GM12878 (cell line): ENCODE data around the gene ADGRA3.

Experiments used
- BCL3 ChIP-seq: IDR thresholded peaks from 2 replicates; pipeline ENCODE4 v1.6.1; 2011; ENCODE audit warnings: borderline replicate concordance, low read depth, mild to moderate bottlenecking, moderate library complexity, low read length; ENCODE audit not compliant: insufficient read depth, poor library complexity, severe bottlenecking
- CTCF ChIP-seq, 3 experiments: IDR thresholded peaks in 2 of 3; conservative IDR thresholded peaks in 1 of 3; 2 replicates each; pipeline ENCODE4 v1.5.1; 2011; ENCODE audit warnings: low read depth in 3 of 3, low read length in 3 of 3, mild to moderate bottlenecking in 3 of 3, control low read depth in 2 of 3, moderate library complexity in 2 of 3, inconsistent platforms in 1 of 3, mixed read lengths in 1 of 3; ENCODE audit not compliant: control insufficient read depth in 2 of 3, insufficient read depth in 1 of 3; ENCODE audit errors: extremely low read depth in 1 of 3
- EZH2 ChIP-seq: IDR thresholded peaks from 2 replicates; pipeline ENCODE4 v1.6.1; 2012; ENCODE audit warnings: low read depth, mild to moderate bottlenecking, control low read depth, inconsistent platforms, low read length, borderline replicate concordance; ENCODE audit not compliant: control insufficient read depth
- MAX ChIP-seq: IDR thresholded peaks from 2 replicates; pipeline ENCODE4 v1.6.1; 2012; ENCODE audit warnings: low read depth, low read length, improper control_type of control experiment
- NFYB ChIP-seq: IDR thresholded peaks from 2 replicates; pipeline ENCODE4 v1.6.1; 2011; ENCODE audit warnings: low read depth, mild to moderate bottlenecking, low read length, improper control_type of control experiment, moderate library complexity; ENCODE audit not compliant: insufficient read depth
- POLR2A ChIP-seq: IDR thresholded peaks from 2 replicates; pipeline ENCODE4 v1.6.1; 2011; ENCODE audit warnings: low read depth, mild to moderate bottlenecking, low read length
- POLR2AphosphoS5 ChIP-seq: IDR thresholded peaks from 2 replicates; pipeline ENCODE4 v1.6.1; 2011; ENCODE audit warnings: mild to moderate bottlenecking, low read length, inconsistent platforms
- RAD21 ChIP-seq: IDR thresholded peaks from 2 replicates; pipeline ENCODE4 v1.6.1; 2011; ENCODE audit warnings: mild to moderate bottlenecking, low read depth, low read length, moderate library complexity; ENCODE audit not compliant: insufficient read depth
- TARDBP ChIP-seq: IDR thresholded peaks from 2 replicates; pipeline ENCODE4 v1.6.1; 2016; ENCODE audit warnings: borderline replicate concordance

- TF ChIP-seq TARDBP (no peak), POLR2AphosphoS5 (no peak), BCL3 (no peak), EZH2 (no peak), RAD21 (no peak), MAX (no peak), NFYB (no peak), CTCF (IDR thresholded peaks at IDR 0.05 in 2 of 3, conservative IDR thresholded peaks at IDR 0.05 in 1 of 3; ENCODE audit: control insufficient read depth in 2 of 3, extremely low read depth in 1 of 3, insufficient read depth in 1 of 3, low read depth in 3 of 3, low read length in 3 of 3) (no peak), POLR2A (no peak)
Observed at GRCh38 chr4:22440999-22441398, 74.9 kb downstream of the ADGRA3 start.
